Gastroesophageal sphincter (tissue), 3 donors: ENCODE results near the gene JUN.

ENCODE experiments used
- EP300 ChIP-seq: sonication (generic); formaldehyde crosslinking; IDR thresholded peaks from one replicate; pipeline ENCODE4 v1.6.1; 2017; ENCODE audit warnings: antibody characterized with exemption, mild to moderate bottlenecking
- TF ChIP-seq, protein P1 (sequence below), 4 experiments: fragments of 200-600 bp in 2 of 4; fragments of 450-650 bp in 2 of 4; sonication (generic) in 1 of 4; IDR thresholded peaks; one replicate each; pipeline ENCODE4 v1.5.1; 2017 to 2019; ENCODE audit warnings: antibody characterized with exemption in 4 of 4, mild to moderate bottlenecking in 2 of 4, moderate library complexity in 2 of 4

GRCh38 chr1:58767143-58767542, 16.7 kb downstream of the JUN start:
- no peak for TF ChIP-seq EP300
- TF ChIP-seq, protein P1, sequence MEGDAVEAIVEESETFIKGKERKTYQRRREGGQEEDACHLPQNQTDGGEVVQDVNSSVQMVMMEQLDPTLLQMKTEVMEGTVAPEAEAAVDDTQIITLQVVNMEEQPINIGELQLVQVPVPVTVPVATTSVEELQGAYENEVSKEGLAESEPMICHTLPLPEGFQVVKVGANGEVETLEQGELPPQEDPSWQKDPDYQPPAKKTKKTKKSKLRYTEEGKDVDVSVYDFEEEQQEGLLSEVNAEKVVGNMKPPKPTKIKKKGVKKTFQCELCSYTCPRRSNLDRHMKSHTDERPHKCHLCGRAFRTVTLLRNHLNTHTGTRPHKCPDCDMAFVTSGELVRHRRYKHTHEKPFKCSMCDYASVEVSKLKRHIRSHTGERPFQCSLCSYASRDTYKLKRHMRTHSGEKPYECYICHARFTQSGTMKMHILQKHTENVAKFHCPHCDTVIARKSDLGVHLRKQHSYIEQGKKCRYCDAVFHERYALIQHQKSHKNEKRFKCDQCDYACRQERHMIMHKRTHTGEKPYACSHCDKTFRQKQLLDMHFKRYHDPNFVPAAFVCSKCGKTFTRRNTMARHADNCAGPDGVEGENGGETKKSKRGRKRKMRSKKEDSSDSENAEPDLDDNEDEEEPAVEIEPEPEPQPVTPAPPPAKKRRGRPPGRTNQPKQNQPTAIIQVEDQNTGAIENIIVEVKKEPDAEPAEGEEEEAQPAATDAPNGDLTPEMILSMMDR (IDR thresholded peaks at IDR 0.05): no peak
